ENCODE data around the gene EPX.

The EPX gene

DNA sequence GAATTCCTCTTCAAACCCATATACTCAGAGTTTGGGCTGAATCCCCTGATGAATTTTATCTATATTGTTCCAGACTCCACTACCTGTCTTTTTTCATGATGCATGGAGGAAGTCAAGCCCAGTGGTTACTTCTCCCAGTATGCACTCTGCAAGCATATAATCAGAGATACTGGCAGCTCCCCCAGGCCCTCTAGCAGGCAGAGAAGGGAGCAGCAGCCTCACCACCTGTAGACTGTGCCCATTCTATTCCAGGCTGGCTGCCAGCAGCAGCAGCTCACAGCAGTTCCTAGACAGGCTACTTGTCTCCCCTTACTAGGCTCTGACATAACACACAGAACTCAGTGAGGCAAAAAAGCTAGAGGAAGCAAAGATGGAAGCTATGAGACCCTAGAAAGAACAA is 23.2 kb downstream of the EPX start:
- no peak overlapping the region for H3K27ac ChIP-seq (ENCODE audit: extremely low read depth, low read depth, low read length)
- ChIA-PET POLR2A (interaction anchor here (0.5 to 1.0 kb wide), 2 partner anchors 37 to 416 kb away, joined by 4 to 7 read pairs; no protein-coding TSS in a partner anchor), CTCF (interaction anchor here (0.5 to 9.8 kb wide), 7 partner anchors 13 to 913 kb away, joined by 3 to 84 read pairs (median 3); no protein-coding TSS in a partner anchor)
- H3K4me1 ChIP-seq (ENCODE audit: control insufficient read depth, insufficient read depth, low read length), result no peaks in the 10 kb centered on the region
- peak; percentile 56; the same call in 1 of the 2 replicates for TF ChIP-seq SCRT1 (tag by site-specific recombination; IDR thresholded peaks at IDR 0.05; ENCODE audit: borderline replicate concordance)
- no peak for TF ChIP-seq ZNF404 (tag by site-specific recombination; IDR thresholded peaks at IDR 0.05)
- peak; percentile 91 for TF ChIP-seq SCRT2 (tag by site-specific recombination; IDR thresholded peaks at IDR 0.05)
- peaks cover 31 to 63% of the 10 kb centered on the region in 2 experiments for H3K36me3 ChIP-seq (ENCODE audit: control insufficient read depth in 2 of 2, insufficient read depth in 1 of 2, low read length in 2 of 2)
- H3K9me3 ChIP-seq (ENCODE audit: control insufficient read depth, insufficient read depth, low read depth, low read length), result no peaks in the 10 kb centered on the region
- H3K4me3 ChIP-seq (ENCODE audit: low read depth, low read length), result no peak overlapping the region

DNA sequence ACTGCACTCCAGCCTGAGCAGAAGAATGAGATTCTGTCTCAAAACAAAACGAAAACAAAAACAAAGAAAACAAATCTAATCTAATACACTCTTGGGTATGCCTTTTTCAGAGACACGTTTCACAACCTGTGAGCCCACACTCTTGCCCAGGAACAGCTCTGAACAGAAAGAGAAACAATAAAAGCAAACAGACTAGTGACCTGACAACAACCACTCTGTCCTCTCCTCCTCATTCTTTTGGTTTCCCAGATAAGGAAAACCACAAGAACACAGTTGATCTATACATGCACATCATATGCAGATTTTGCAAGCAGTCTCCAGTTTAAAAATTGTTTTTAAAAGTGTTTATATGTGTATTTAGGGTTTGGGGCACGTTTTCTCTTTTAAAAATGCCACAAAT is 25.2 kb downstream of the EPX start:
- H3K4me1 ChIP-seq (ENCODE audit: control insufficient read depth, insufficient read depth, low read length), result no peaks in the 10 kb centered on the region
- ChIA-PET CTCF (interaction anchor here (0.6 to 9.8 kb wide), 4 partner anchors 18 to 574 kb away, joined by 3 to 84 read pairs (median 7); no protein-coding TSS in a partner anchor), POLR2A (interaction anchor here (1.2 to 3.6 kb wide), 2 partner anchors 13 to 17 kb away, joined by 6 to 14 read pairs; no protein-coding TSS in a partner anchor)
- peaks cover 13 to 44% of the 10 kb centered on the region in 2 experiments for H3K36me3 ChIP-seq (ENCODE audit: control insufficient read depth in 2 of 2, insufficient read depth in 1 of 2, low read length in 2 of 2)
- TF ChIP-seq ZNF792 (tag by site-specific recombination; IDR thresholded peaks at IDR 0.05) (no peak), ZNF292 (tag by site-specific recombination; IDR thresholded peaks at IDR 0.05; ENCODE audit: borderline replicate concordance, low read depth) (no peak), HOXA7 (CRISPR knock-in tag; IDR thresholded peaks at IDR 0.05; ENCODE audit: borderline replicate concordance) (no peak), ZNF140 (tag by site-specific recombination; IDR thresholded peaks at IDR 0.05) (no peak), ZNF121 (tag by site-specific recombination; IDR thresholded peaks at IDR 0.05) (no peak)
- no peak overlapping the region for H3K27ac ChIP-seq (ENCODE audit: extremely low read depth, low read depth, low read length)
- H3K9me3 ChIP-seq (ENCODE audit: control insufficient read depth, insufficient read depth, low read depth, low read length), result no peaks in the 10 kb centered on the region
- no peak overlapping the region for H3K4me3 ChIP-seq (ENCODE audit: low read depth, low read length)

DNA sequence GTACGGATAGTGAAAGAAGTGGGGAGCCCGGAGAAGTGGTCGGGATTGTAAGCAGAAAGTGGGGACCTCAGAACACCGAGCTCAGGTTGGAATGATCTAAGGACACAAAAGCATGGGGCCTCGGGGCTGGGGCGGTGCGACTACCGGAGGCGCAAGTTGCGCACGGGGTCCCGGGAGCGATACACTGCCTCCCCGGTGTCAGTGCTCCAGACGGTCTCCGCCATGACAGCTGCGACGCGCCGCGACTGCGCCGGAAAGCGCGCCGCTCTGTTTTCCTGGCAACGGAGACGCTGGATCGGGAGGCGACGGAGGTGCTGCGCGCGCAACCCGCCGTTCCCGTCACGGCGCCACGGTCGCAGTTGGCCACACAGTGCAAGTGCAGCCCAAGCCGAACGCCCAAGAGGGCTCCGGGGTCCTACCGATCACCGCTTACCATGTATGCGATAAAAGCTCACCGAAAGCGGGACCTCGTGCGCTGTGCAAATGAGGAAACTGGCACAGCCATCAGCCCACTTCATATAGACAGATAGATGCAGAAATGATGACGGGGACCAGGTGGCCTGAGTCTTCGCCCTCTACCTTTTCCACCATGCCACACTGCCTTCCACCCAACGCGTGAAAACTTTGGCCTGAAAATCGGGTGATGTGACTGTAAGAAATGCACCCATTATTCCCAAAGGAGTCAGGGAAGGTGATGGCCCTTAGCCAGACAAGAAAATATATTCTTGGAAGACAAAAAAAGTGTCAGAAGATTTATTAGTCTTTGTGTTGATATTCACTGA is 26.7 kb downstream of the EPX start, which contains the start of gene MKS1:
TSS of gene MKS1 (minus strand) at position 249 of the 782 bp plus-strand sequence. CDS start at position 224, 25 bp downstream.
- Histone ChIP-seq H3K4me3 (ENCODE audit: low read depth, low read length) (peak within 1 kb of the TSS; percentile 79), H3K27ac (ENCODE audit: extremely low read depth, low read depth, low read length) (peak within 1 kb of the TSS; percentile 14; the same call in 1 of the 2 replicates), H3K4me1 (ENCODE audit: control insufficient read depth, insufficient read depth, low read length) (no peaks in the 10 kb centered on the region), H3K9me3 (ENCODE audit: control insufficient read depth, insufficient read depth, low read depth, low read length) (no peaks in the 10 kb centered on the region), H3K36me3 (ENCODE audit: control insufficient read depth in 2 of 2, insufficient read depth in 1 of 2, low read length in 2 of 2) (peaks cover 7 to 29% of the 10 kb centered on the region in 2 experiments; a peak in 2 of 3 replicates)
- POLR2A ChIA-PET, result interaction anchor here (0.6 to 3.6 kb wide), 7 partner anchors 12 to 923 kb away, joined by 3 to 14 read pairs (median 4); no protein-coding TSS in a partner anchor
- CTCF ChIA-PET, result interaction anchor here (0.6 to 3.0 kb wide), 12 partner anchors 12 to 377 kb away, joined by 3 to 17 read pairs (median 4); no protein-coding TSS in a partner anchor
- TF ChIP-seq ZNF610 (tag by site-specific recombination; IDR thresholded peaks at IDR 0.05; ENCODE audit: borderline replicate concordance) (0 out of 2 replicates have a peak, but pooled peaks have one; percentile 57), ZNF214 (tag by site-specific recombination; IDR thresholded peaks at IDR 0.05; ENCODE audit: borderline replicate concordance) (no peak), ZNF311 (tag by site-specific recombination; IDR thresholded peaks at IDR 0.05; ENCODE audit: borderline replicate concordance) (no peak), ZNF561 (tag by site-specific recombination; IDR thresholded peaks at IDR 0.05; ENCODE audit: borderline replicate concordance) (no peak), SP7 (tag by site-specific recombination; IDR thresholded peaks at IDR 0.05) (peak; percentile 76), ZNF140 (tag by site-specific recombination; IDR thresholded peaks at IDR 0.05) (no peak), ZNF302 (tag by site-specific recombination; IDR thresholded peaks at IDR 0.05; ENCODE audit: low read depth) (no peak), ZNF549 (tag by site-specific recombination; IDR thresholded peaks at IDR 0.05) (no peak), ZNF660 (tag by site-specific recombination; IDR thresholded peaks at IDR 0.05) (no peak; the same call in 1 of the 2 replicates), ZBTB8A (tag by site-specific recombination; IDR thresholded peaks at IDR 0.05) (peak; percentile 88), ZNF626 (tag by site-specific recombination; IDR thresholded peaks at IDR 0.05) (no peak), ZNF677 (tag by site-specific recombination; IDR thresholded peaks at IDR 0.05) (no peak), HOXA7 (CRISPR knock-in tag; IDR thresholded peaks at IDR 0.05; ENCODE audit: borderline replicate concordance) (no peak)
- TF ChIP-seq, protein P1, sequence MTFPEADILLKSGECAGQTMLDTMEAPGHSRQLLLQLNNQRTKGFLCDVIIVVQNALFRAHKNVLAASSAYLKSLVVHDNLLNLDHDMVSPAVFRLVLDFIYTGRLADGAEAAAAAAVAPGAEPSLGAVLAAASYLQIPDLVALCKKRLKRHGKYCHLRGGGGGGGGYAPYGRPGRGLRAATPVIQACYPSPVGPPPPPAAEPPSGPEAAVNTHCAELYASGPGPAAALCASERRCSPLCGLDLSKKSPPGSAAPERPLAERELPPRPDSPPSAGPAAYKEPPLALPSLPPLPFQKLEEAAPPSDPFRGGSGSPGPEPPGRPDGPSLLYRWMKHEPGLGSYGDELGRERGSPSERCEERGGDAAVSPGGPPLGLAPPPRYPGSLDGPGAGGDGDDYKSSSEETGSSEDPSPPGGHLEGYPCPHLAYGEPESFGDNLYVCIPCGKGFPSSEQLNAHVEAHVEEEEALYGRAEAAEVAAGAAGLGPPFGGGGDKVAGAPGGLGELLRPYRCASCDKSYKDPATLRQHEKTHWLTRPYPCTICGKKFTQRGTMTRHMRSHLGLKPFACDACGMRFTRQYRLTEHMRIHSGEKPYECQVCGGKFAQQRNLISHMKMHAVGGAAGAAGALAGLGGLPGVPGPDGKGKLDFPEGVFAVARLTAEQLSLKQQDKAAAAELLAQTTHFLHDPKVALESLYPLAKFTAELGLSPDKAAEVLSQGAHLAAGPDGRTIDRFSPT (tag by site-specific recombination; IDR thresholded peaks at IDR 0.05), result no peak
- TF ChIP-seq, protein P2, sequence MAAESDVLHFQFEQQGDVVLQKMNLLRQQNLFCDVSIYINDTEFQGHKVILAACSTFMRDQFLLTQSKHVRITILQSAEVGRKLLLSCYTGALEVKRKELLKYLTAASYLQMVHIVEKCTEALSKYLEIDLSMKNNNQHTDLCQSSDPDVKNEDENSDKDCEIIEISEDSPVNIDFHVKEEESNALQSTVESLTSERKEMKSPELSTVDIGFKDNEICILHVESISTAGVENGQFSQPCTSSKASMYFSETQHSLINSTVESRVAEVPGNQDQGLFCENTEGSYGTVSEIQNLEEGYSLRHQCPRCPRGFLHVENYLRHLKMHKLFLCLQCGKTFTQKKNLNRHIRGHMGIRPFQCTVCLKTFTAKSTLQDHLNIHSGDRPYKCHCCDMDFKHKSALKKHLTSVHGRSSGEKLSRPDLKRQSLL (tag by site-specific recombination; IDR thresholded peaks at IDR 0.05), result no peak
- TF ChIP-seq, protein P3, sequence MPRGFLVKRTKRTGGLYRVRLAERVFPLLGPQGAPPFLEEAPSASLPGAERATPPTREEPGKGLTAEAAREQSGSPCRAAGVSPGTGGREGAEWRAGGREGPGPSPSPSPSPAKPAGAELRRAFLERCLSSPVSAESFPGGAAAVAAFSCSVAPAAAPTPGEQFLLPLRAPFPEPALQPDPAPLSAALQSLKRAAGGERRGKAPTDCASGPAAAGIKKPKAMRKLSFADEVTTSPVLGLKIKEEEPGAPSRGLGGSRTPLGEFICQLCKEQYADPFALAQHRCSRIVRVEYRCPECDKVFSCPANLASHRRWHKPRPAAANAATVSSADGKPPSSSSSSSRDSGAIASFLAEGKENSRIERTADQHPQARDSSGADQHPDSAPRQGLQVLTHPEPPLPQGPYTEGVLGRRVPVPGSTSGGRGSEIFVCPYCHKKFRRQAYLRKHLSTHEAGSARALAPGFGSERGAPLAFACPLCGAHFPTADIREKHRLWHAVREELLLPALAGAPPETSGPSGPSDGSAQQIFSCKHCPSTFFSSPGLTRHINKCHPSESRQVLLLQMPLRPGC (tag by site-specific recombination; IDR thresholded peaks at IDR 0.05), result no peak
